Mesenchymal stem cell (in vitro differentiated cells and primary cell): ENCODE measurements around the gene KLHDC7B.

ENCODE experiments used
- DNase-seq: peaks from one replicate; pipeline ENCODE4 v3.0.0-alpha.2; 2013
- H2AFZ ChIP-seq: one replicate; pipeline ENCODE4 v1.6.1; 2013; ENCODE audit warnings: low read depth, mild to moderate bottlenecking, control low read depth, inconsistent platforms, low read length, moderate library complexity
- H2AK5ac ChIP-seq: 2 replicates; pipeline ENCODE4 v1.6.1; 2013; ENCODE audit warnings: low read length, moderate library complexity, mild to moderate bottlenecking, inconsistent platforms; ENCODE audit not compliant: severe bottlenecking
- H2BK120ac ChIP-seq: one replicate; pipeline ENCODE4 v1.6.1; 2013; ENCODE audit warnings: low read depth, mild to moderate bottlenecking, inconsistent platforms, low read length, moderate library complexity
- H2BK12ac ChIP-seq, 2 experiments: one replicate each; pipeline ENCODE4 v1.6.1; 2013; ENCODE audit warnings: inconsistent platforms in 2 of 2, low read length in 2 of 2, mild to moderate bottlenecking in 2 of 2, moderate library complexity in 2 of 2, control low read depth in 1 of 2
- H2BK15ac ChIP-seq: one replicate; pipeline ENCODE4 v1.6.1; 2013; ENCODE audit warnings: mild to moderate bottlenecking, low read depth, inconsistent platforms; ENCODE audit not compliant: poor library complexity, severe bottlenecking
- H2BK5ac ChIP-seq: 2 replicates; pipeline ENCODE4 v1.6.1; 2013; ENCODE audit warnings: low read depth, mild to moderate bottlenecking, low read length, control low read depth, inconsistent platforms; ENCODE audit not compliant: poor library complexity, severe bottlenecking
- H3K14ac ChIP-seq, 2 experiments: one replicate each; pipeline ENCODE4 v1.6.1; 2013; ENCODE audit warnings: inconsistent platforms in 2 of 2, low read length in 2 of 2, control low read depth in 1 of 2, mild to moderate bottlenecking in 1 of 2, moderate library complexity in 1 of 2
- H3K18ac ChIP-seq, 2 experiments: one replicate each; pipeline ENCODE4 v1.6.1; 2013; ENCODE audit warnings: inconsistent platforms in 2 of 2, low read length in 2 of 2, control low read depth in 1 of 2, low read depth in 1 of 2, mild to moderate bottlenecking in 1 of 2
- H3K23ac ChIP-seq, 2 experiments: one replicate each; pipeline ENCODE4 v1.6.1; 2013; ENCODE audit warnings: inconsistent platforms in 2 of 2, low read length in 2 of 2, mild to moderate bottlenecking in 2 of 2, moderate library complexity in 2 of 2, control low read depth in 1 of 2
- H3K27ac ChIP-seq: 2 replicates; pipeline ENCODE4 v1.5.1; 2013; ENCODE audit warnings: mild to moderate bottlenecking, moderate library complexity, low read length, control low read depth, inconsistent platforms; ENCODE audit not compliant: poor library complexity, severe bottlenecking
- H3K27me3 ChIP-seq, 2 experiments: 2 replicates each; pipeline versions ENCODE4 v1.6.1 to v1.7.0; 2013; ENCODE audit warnings: low read length in 2 of 2, mild to moderate bottlenecking in 2 of 2, moderate library complexity in 2 of 2, control low read depth in 1 of 2, inconsistent platforms in 1 of 2; ENCODE audit not compliant: control insufficient read depth in 1 of 2, insufficient read depth in 1 of 2
- H3K36me3 ChIP-seq, 2 experiments: 2 replicates each; pipeline versions ENCODE4 v1.6.1 to v1.7.0; 2013; ENCODE audit warnings: low read length in 2 of 2, control low read depth in 1 of 2, inconsistent platforms in 1 of 2, low read depth in 1 of 2, mild to moderate bottlenecking in 1 of 2; ENCODE audit not compliant: insufficient read depth in 2 of 2, control insufficient read depth in 1 of 2
- H3K4ac ChIP-seq, 2 experiments: one replicate each; pipeline ENCODE4 v1.6.1; 2013; ENCODE audit warnings: inconsistent platforms in 2 of 2, low read length in 2 of 2, mild to moderate bottlenecking in 2 of 2, moderate library complexity in 2 of 2, control low read depth in 1 of 2, low read depth in 1 of 2
- H3K4me1 ChIP-seq: 2 replicates; pipeline ENCODE4 v1.6.1; 2013; ENCODE audit warnings: low read depth, low read length, control low read depth; ENCODE audit not compliant: control insufficient read depth, insufficient read depth
- H3K4me2 ChIP-seq: 2 replicates; pipeline ENCODE4 v1.6.1; 2013; ENCODE audit warnings: low read length, mild to moderate bottlenecking, inconsistent platforms; ENCODE audit not compliant: poor library complexity, severe bottlenecking
- H3K4me3 ChIP-seq, 2 experiments: 2 replicates each; pipeline versions ENCODE4 v1.5.1 to v1.7.0; 2013; ENCODE audit warnings: low read length in 2 of 2, mild to moderate bottlenecking in 2 of 2, control low read depth in 1 of 2, low read depth in 1 of 2; ENCODE audit not compliant: insufficient read depth in 1 of 2
- H3K79me1 ChIP-seq: replicated peaks from 2 replicates; pipeline ENCODE4 v1.6.1; 2013; ENCODE audit warnings: mild to moderate bottlenecking, control low read depth, low read length, inconsistent platforms; ENCODE audit not compliant: poor library complexity, severe bottlenecking
- H3K9ac ChIP-seq: 2 replicates; pipeline ENCODE4 v1.7.0; 2013; ENCODE audit warnings: mild to moderate bottlenecking, low read length, moderate library complexity
- H3K9me3 ChIP-seq: 2 replicates; pipeline ENCODE4 v1.7.0; 2013; ENCODE audit warnings: mild to moderate bottlenecking, low read length; ENCODE audit not compliant: control insufficient read depth
- H4K8ac ChIP-seq: one replicate; pipeline ENCODE4 v1.6.1; 2013; ENCODE audit warnings: inconsistent platforms, mild to moderate bottlenecking, low read length, moderate library complexity
- H4K91ac ChIP-seq: one replicate; pipeline ENCODE4 v1.6.1; 2013; ENCODE audit warnings: mild to moderate bottlenecking, low read length, inconsistent platforms
- WGBS: methylation state at CpG from one replicate; pipeline ENCODE4 v1.1.7; 2013; ENCODE audit warnings: mixed read lengths; 5-methylcytosine and 5-hydroxymethylcytosine counted together

Gene KLHDC7B

DNA sequence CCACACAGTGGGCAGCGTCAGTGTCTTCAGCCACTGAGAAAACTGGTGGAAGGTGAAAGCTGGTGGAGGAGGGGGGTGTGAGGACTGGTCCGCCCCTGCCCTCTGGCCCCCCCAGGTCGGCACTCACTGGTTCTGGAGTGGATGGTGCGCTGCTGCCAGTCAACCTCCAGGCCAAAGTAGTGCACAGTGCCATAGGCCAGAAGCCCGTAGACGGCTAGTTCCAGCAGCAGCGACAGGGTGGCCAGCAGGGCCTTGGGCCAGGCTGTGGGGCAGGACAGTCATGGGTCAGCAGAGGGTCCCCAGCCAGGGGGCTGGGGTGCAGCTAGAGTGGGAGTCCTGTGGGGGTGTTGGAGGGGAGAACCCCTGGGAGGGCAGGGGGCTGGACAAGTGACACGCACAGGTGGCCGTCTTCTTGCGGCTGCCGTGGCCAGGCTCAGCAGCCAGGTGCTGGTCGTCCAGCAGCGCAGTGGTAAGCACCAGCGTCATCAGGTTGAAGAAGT is 40.4 kb upstream of the KLHDC7B start:
- H3K27ac ChIP-seq = no peak overlapping the region
- no peak overlapping the region for H2AFZ ChIP-seq
- no peak for DNase-seq
- H3K4me1 ChIP-seq = peaks cover 14% of the 10 kb centered on the region
- no peak overlapping the region for H3K14ac ChIP-seq
- H3K4me3 ChIP-seq = no peak overlapping the region
- no peak overlapping the region for H2BK15ac ChIP-seq
- 98% methylated on average over 14 of the region's 14 CpGs for WGBS
- H2AK5ac ChIP-seq = no peak overlapping the region
- H3K36me3 ChIP-seq = peaks cover 29 to 50% of the 10 kb centered on the region in 2 experiments
- no peak overlapping the region for H4K91ac ChIP-seq
- no peak overlapping the region for H2BK12ac ChIP-seq
- no peaks in the 10 kb centered on the region for H3K27me3 ChIP-seq
- H3K18ac ChIP-seq = no peak overlapping the region
- H3K4me2 ChIP-seq = no peak overlapping the region
- H3K23ac ChIP-seq = no peak overlapping the region
- no peak overlapping the region for H2BK5ac ChIP-seq
- H3K79me1 ChIP-seq = peaks cover 26% of the 10 kb centered on the region
- no peak overlapping the region for H3K4ac ChIP-seq
- no peaks in the 10 kb centered on the region for H3K9me3 ChIP-seq
- H2BK120ac ChIP-seq = no peak overlapping the region
- H3K9ac ChIP-seq = no peak overlapping the region
- H4K8ac ChIP-seq = no peak overlapping the region

DNA sequence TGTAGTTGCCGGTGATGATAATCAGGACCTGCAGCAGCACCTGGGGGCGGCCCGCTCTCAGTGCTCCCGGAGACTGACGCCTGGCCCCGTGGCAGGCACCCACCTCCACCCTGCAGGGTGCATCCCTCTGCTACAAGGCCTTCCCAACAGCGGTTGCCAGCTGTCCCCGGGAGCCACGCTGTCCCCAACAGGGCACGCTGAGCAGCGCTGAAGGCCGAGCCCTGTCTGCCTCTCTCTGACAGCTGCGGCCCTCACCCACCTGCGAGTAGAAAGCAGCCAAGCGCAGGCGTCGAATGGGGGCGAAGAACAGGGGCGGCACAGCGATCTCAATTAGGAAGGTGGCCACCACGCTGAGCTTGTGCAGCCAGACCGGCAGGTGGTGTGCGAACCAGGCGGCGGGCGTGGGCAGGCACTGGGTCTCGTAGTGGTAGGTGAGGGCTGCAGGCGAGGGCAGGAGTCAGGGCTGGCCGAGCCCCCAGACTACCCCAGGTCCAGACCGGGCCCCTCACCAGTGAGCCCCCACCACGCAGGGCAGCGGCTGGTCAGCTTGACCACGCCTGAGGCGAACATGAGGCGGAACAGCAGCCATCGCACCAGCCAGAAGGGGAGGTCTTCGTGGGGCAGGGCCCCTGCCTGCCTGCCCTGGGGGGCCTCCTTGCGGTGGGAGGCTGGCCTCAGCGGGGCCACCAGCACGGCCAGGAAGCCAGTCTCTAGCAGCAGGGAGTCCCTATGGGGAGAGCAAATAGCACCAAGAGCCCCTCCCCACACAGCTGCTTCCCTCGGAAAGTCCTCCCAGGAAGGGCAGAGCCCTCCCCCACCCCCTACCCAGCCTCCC is 39.7 kb upstream of the KLHDC7B start:
- H3K14ac ChIP-seq = no peak overlapping the region
- peak overlapping the region; percentile 70 for H4K91ac ChIP-seq
- WGBS = 92% methylated on average over 41 of the region's 41 CpGs

GRCh38 chr22:50506611-50507420 is 38.9 kb upstream of the KLHDC7B start:
- H3K4me3 ChIP-seq = peak overlapping the region; percentile 82 to 100
- peak overlapping the region in 1 of 2 experiments; percentile 92 for H3K14ac ChIP-seq
- peak overlapping the region; percentile 79 to 97 for H3K18ac ChIP-seq
- H3K4ac ChIP-seq = peak overlapping the region; percentile 41 to 80
- H2BK15ac ChIP-seq = no peak overlapping the region
- peak overlapping the region; percentile 36 for H4K91ac ChIP-seq
- H3K9me3 ChIP-seq = no peaks in the 10 kb centered on the region
- peaks cover 26% of the 10 kb centered on the region for H3K79me1 ChIP-seq
- peak; percentile 25 for DNase-seq
- peak overlapping the region; percentile 91 for H4K8ac ChIP-seq
- peak overlapping the region; percentile 64 for H3K4me2 ChIP-seq
- H3K36me3 ChIP-seq = peaks cover 32 to 42% of the 10 kb centered on the region in 2 experiments
- no peak overlapping the region for H2BK5ac ChIP-seq
- H3K27ac ChIP-seq = peak overlapping the region; percentile 60
- no peaks in the 10 kb centered on the region for H3K27me3 ChIP-seq
- no peak overlapping the region for H2BK120ac ChIP-seq
- peak overlapping the region; percentile 97 for H3K9ac ChIP-seq
- no peak overlapping the region for H2BK12ac ChIP-seq
- H2AK5ac ChIP-seq = no peak overlapping the region
- H3K23ac ChIP-seq = peak overlapping the region in 1 of 2 experiments; percentile 46
- H3K4me1 ChIP-seq = peaks cover 12% of the 10 kb centered on the region
- WGBS = 31% methylated on average over 21 of the region's 21 CpGs
- H2AFZ ChIP-seq = peak overlapping the region; percentile 55

More for the DNA sequence above, 39.7 kb upstream of the KLHDC7B start:
- H2BK120ac ChIP-seq = no peak overlapping the region
- no peak overlapping the region for H2BK12ac ChIP-seq
- H3K27me3 ChIP-seq = no peaks in the 10 kb centered on the region
- H3K4me2 ChIP-seq = peak overlapping the region; percentile 64
- DNase-seq = no peak
- H2BK5ac ChIP-seq = no peak overlapping the region
- H3K27ac ChIP-seq = no peak overlapping the region
- H2AFZ ChIP-seq = no peak overlapping the region
- peaks cover 32 to 45% of the 10 kb centered on the region in 2 experiments for H3K36me3 ChIP-seq
- H3K23ac ChIP-seq = no peak overlapping the region
- H3K79me1 ChIP-seq = peaks cover 26% of the 10 kb centered on the region
- peak overlapping the region; percentile 97 for H3K9ac ChIP-seq
- H3K4ac ChIP-seq = peak overlapping the region in 1 of 2 experiments; percentile 46
- H3K18ac ChIP-seq = no peak overlapping the region
- H2AK5ac ChIP-seq = no peak overlapping the region
- no peak overlapping the region for H2BK15ac ChIP-seq
- H4K8ac ChIP-seq = peak overlapping the region; percentile 12
- H3K9me3 ChIP-seq = no peaks in the 10 kb centered on the region
- peaks cover 12% of the 10 kb centered on the region for H3K4me1 ChIP-seq
- H3K4me3 ChIP-seq = peak overlapping the region; percentile 82 to 100
